GM21576 (cell line): ENCODE measurements around the gene BRD4.

Source experiments
- ATAC-seq: cut with Tn5 transposase; IDR thresholded peaks from one replicate; pipeline ENCODE4 v1.9.1; 2021; ENCODE audit warnings: mild to moderate bottlenecking, moderate library complexity; ENCODE audit not compliant: unreplicated experiment

Gene BRD4

DNA sequence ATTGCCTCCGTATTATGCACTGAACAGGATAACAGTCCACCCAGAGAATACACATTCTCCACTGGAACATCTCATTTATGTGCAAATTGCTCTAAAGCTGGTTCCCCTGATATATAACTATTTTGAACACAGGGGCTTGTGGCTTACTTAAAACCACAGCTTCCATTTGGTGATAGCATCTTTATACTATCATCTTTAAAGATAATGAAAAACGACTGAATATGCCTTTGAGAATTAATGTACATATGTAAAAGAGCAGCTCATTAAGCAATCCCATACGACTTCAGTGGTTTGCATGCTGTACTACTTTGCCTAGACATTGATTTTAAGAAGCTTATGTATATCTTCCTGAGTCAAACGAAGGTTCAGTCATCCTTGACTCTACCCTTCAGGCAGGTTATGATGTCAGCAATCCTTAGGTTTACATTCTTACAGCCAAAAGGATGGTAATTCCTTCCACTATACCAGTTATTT is 40.8 kb downstream of the BRD4 start:
- no peak for ATAC-seq

DNA sequence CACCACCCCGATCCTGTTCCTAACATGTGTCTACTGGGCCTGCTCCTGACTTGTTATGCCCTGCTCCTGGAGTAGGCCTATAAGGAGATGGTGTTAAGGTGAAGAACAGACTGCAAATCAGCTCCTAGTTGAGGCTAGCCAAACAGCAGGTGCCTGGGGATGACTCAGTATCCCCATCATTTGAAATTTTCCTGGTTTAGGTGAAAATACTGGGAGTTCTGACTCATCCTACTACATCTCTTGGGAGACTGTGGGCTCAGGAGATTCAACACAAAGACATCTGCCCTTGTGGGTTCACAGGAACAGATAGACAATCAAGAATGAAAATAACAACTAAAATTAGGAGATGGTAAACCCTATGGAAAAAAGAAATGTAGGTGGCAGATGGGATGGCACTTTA is 41.2 kb downstream of the BRD4 start:
- ATAC-seq, result no peak

GRCh38 chr19:15290166-15290565 is 42.2 kb downstream of the BRD4 start:
- ATAC-seq, result no peak

- ATAC-seq, result no peak
Measured at GRCh38 chr19:15289673-15290072, 42.7 kb downstream of the BRD4 start.

- ATAC-seq, result no peak
Measured at GRCh38 chr19:15288146-15288963, 44.0 kb downstream of the BRD4 start.

DNA sequence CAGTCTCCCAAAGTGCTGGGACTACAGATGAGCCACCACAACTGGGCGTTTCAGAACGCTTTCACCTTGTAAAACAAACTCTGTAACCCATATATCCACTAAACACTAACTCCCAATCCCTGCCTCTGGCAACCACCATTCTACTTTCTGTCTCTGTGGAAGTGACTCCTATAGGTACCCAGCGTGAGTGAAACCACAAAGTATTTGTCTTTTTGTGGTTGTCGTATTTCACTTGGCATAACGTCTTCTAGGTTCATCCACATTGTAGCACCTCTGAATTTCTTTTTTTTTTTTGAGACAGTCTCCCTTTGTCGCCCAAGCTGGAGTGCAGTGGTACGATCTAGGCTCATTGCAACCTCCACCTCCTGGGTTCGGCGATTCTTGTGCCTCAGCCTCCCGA is 44.8 kb downstream of the BRD4 start:
- no peak for ATAC-seq

- ATAC-seq, result no peak
Measured at GRCh38 chr19:15286688-15287365, 45.5 kb downstream of the BRD4 start.

DNA sequence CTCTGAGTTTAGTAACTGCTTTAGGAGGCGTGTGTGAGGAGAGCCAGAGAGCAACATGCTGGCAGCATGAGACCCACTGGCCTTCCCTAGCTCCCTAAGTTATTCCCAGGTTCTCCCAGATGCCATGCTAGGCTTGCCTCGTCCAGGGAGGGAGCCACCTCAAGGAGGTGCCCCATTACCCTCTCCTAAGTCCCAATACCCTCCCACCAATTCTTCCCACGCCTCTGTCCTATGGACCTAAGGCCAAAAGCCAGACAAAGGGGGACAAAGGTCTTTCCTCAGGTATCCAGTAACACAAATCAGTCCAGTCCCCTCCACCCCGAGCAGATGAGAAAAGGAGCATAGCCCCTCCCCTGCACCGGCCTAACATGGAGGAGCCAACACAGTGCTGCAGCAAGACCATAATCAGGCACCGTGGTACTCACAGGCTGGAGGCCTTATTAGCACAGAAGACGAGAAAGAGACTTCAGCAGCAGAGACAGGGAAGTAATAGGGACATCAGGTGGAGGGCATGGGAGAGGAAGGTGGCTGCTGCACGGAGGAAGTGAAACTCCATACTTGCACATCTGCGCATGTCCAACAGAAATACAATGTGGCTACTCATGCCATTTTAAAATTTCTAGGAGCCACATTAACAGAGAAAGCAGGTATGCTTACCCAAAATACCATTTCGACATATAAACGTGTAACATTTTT is 46.3 kb downstream of the BRD4 start:
- ATAC-seq, result peak; percentile 42

- no peak for ATAC-seq
Measured at GRCh38 chr19:15284896-15285295, 47.4 kb downstream of the BRD4 start.

DNA sequence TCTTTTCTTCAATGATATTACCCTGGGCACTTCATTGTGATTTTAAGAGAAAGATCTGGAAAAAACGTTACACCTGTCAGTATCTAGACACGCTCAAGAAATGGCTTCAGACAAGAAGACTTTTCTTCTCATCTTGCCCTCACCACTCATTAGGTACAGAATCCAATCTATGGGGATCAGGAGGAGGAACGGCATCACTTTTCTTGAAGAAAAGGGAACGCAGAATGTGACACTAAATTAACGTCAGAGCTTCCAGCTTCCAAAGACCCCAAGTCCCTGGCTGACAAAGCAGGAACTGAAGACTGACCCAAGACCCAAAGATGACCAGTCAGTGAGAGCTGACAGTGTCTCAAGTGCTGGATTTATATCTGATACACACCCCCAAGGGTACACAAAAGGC is 48.2 kb downstream of the BRD4 start:
- no peak for ATAC-seq

GRCh38 chr19:15283141-15283883 is 49.0 kb downstream of the BRD4 start:
- ATAC-seq, result no peak

DNA sequence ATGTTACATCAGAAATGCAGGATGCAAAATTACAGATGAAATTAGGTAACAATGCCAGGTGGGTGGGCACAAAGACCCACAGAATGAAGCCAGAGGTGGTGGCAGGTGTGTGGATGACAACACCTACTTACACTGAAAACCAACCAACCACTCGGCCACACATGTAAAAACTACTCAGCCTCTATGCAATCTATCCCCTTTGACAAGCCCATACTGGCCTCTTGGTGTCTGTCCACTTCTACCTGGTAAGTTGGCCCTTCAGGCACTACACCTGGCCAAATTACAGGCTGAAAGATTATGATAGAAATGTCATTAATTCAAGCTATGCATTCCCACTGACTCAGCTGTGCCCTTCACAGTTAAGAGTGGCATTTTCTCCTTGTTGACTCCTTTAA is 50.0 kb downstream of the BRD4 start:
- ATAC-seq, result no peak

DNA sequence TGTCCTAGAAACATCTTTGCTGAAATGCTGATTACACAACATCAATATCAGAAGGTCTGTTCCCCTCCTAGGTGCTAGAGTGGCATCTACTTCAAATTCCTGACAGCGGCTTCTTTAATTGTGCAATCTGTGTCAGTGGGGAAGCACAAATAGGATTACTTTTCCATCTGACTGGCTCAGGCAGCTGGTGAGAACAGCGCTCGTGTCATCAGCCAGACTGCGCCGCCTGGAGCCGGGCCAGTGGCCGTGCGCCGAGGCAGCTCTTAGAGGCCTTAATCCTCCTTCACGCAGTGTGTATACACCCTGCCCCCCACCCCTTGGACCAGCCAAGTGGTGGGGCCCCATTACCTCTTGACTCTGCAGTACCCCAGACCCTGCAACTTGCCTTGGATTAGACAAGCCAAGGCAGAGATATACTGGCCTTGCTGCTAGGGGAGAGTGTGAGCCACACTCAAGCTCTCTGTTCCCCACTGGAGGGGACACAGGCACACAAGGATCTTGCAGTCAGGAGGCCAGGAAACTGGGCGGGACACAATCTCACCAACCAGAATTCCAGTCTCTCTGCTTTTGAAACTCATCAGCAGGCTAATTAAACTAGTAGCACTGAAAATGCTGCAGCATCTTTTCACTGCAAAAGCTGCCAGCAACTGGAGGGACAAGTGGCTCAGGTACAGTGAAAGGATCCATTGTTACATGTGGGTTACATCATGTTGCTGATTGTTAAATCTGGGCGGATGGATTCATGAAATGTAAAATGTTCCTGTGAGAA is 51.2 kb downstream of the BRD4 start:
- no peak for ATAC-seq

GRCh38 chr19:15280048-15280725 is 52.2 kb downstream of the BRD4 start:
- no peak for ATAC-seq

GRCh38 chr19:15279326-15279904 is 52.9 kb downstream of the BRD4 start:
- no peak for ATAC-seq

- ATAC-seq, result no peak
Measured at GRCh38 chr19:15276620-15277215, 55.6 kb downstream of the BRD4 start.

DNA sequence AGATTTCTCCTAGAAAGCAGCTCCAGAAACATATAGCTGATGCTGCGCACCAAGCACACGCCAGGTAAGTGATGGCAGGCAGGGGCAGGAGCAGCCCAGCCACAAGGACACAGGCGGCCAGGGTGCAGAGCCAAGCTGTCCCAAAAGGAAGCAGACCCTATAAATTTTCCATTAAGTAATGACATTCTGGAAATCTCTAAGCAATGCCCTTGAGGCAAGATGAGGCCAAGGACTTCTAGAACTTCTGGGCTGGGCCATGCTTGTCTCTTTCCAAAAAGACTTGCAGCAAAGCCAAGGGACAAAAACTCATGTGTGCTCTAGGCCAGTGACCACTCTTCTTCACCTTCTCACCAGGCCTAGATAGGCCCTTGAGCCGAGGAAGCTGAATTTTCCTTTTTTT is 57.9 kb downstream of the BRD4 start:
- ATAC-seq, result no peak

DNA sequence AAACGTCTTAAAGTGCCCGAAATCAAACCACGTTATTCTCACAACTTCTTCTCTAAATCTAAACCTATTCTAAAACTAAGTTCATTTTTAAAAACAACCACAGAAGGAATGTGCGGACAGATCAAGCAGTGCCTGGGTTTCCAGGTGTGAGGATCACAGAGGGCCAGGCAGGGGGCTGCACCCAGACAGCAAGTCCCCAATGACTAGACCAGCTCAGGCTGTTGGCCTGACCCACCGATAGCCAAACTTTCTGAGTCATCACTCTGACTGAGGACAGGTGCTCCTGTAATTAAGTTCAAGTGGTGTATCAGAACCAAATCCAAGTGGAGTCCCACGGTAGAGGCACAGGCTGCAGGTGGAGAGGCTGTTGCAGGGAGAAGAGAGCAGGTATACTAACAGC is 62.5 kb downstream of the BRD4 start:
- no peak for ATAC-seq

DNA sequence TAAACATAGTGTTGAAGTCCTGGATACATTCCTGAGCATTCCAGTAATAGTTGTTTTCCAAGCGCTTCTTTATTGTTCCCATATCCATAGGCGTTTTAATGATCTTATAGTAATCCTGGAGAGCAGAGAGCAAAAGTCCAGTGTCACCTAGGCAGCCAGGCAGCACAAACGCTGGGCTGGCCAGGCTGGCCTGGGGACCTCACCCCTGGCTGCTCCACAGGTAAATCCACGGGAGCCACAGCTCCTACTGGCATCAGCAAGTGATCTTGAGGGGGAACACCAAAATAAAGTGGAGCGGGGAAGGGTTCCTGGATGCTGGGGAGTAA is 63.4 kb downstream of the BRD4 start:
- ATAC-seq, result no peak
